OCI-LY3 (cell line): ENCODE measurements around the gene NES.

Source experiments
- CTCF ChIP-seq: fragments of 200-600, 300-600 bp; sonication (generic); IDR thresholded peaks from 2 replicates; pipeline ENCODE4 v1.5.1; 2014; ENCODE audit warnings: antibody characterized with exemption, low read length, low read depth
- EZH2phosphoT487 ChIP-seq: fragments of 200-600 bp; shearing (Covaris generic); IDR thresholded peaks from 2 replicates; pipeline ENCODE4 v1.6.1; 2018; ENCODE audit warnings: antibody characterized with exemption, mixed run types, low read depth

GRCh38 chr1:156725683-156726280, 48.6 kb upstream of the NES start:
- peak; percentile 96 for TF ChIP-seq CTCF
- no peak for TF ChIP-seq EZH2phosphoT487
